Vagina (tissue), 2 donors: ENCODE measurements around the gene SRD5A1.

Experiments
- CTCF ChIP-seq, 3 experiments: fragments of 450-650 bp in 2 of 3; fragments of 200-600 bp in 1 of 3; sonication (generic) in 1 of 3; IDR thresholded peaks; one replicate each; pipeline ENCODE4 v1.5.1; 2017 to 2019; ENCODE audit warnings: antibody characterized with exemption in 3 of 3, mild to moderate bottlenecking in 2 of 3, moderate library complexity in 2 of 3
- POLR2A ChIP-seq, 2 donors: fragments of 450-650 bp; IDR thresholded peaks; one replicate each; pipeline ENCODE4 v1.6.1; 2017; ENCODE audit warnings: antibody characterized with exemption in 2 of 2, mild to moderate bottlenecking in 2 of 2, moderate library complexity in 2 of 2
- POLR2AphosphoS5 ChIP-seq, 2 donors: sonication (generic); formaldehyde crosslinking; IDR thresholded peaks; one replicate each; pipeline ENCODE4 v1.9.0; 2017; ENCODE audit warnings: antibody characterized with exemption in 2 of 2, mild to moderate bottlenecking in 2 of 2, low read depth in 1 of 2; ENCODE audit not compliant: insufficient read depth in 1 of 2

- TF ChIP-seq CTCF (IDR thresholded peaks at IDR 0.05) (no peak), POLR2A (IDR thresholded peaks at IDR 0.05) (no peak), POLR2AphosphoS5 (IDR thresholded peaks at IDR 0.05; ENCODE audit: insufficient read depth in 1 of 2, low read depth in 1 of 2) (no peak)
Observed at GRCh38 chr5:6722015-6722414, 88.8 kb downstream of the SRD5A1 start.
